Measurements from ENCODE around the gene DHX29. TPM values are rescaled to one million over a fixed set of nuclear protein-coding genes. Genes with fewer than 3 reads are reported as not detected.
A peak's percentile ranks its signal among the peaks of the same experiment; 100 is the strongest.

The DHX29 gene
- total and polyA plus RNA-seq, 8 donors: 4.2 to 13.7 (median 11.2) TPM

DNA sequence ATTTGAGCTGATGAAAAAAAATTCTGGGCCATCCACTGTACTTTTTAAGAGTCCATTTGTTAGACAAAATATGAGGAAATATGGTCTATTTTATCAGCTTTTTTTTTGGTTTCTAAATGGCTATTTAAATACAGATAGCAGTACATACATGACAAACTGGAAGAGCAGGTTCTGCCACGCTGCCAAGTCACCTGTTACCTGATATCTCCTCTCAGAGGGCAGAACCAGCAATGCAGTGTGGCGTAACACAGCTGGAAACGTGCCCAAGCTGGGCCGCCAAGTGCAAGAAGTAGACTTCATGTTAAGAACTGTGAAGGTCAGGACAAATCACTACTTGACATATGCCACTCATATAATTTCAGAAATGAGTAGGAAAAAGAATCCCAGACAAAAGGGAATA, 88.5 kb downstream of the DHX29 start:
- intact Hi-C loops (cut with DNase I): no loop called here
- Histone ChIP-seq H3K27me3 (no peaks in the 10 kb centered on the region), H3K4me1 (peaks cover 12 to 17% (median 16%) of the 10 kb centered on the region in 3 donors), H3K27ac (peak overlapping the region in 2 of 4 donors; percentile 62 to 72), H3K4me3 (no peak overlapping the region), H3K36me3 (no peaks in the 10 kb centered on the region), H3K9me3 (no peaks in the 10 kb centered on the region)
- peak; percentile 89 to 94 (median 92) for DNase-seq
- peak; percentile 95 to 99 (median 96) for ATAC-seq
- FAIRE-seq: no peak
- TF ChIP-seq, protein P1, sequence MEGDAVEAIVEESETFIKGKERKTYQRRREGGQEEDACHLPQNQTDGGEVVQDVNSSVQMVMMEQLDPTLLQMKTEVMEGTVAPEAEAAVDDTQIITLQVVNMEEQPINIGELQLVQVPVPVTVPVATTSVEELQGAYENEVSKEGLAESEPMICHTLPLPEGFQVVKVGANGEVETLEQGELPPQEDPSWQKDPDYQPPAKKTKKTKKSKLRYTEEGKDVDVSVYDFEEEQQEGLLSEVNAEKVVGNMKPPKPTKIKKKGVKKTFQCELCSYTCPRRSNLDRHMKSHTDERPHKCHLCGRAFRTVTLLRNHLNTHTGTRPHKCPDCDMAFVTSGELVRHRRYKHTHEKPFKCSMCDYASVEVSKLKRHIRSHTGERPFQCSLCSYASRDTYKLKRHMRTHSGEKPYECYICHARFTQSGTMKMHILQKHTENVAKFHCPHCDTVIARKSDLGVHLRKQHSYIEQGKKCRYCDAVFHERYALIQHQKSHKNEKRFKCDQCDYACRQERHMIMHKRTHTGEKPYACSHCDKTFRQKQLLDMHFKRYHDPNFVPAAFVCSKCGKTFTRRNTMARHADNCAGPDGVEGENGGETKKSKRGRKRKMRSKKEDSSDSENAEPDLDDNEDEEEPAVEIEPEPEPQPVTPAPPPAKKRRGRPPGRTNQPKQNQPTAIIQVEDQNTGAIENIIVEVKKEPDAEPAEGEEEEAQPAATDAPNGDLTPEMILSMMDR (IDR thresholded peaks at IDR 0.05): no peak
- WGBS, 2 donors: 10 to 15% methylated on average over 4 of the region's 4 CpGs

DNA sequence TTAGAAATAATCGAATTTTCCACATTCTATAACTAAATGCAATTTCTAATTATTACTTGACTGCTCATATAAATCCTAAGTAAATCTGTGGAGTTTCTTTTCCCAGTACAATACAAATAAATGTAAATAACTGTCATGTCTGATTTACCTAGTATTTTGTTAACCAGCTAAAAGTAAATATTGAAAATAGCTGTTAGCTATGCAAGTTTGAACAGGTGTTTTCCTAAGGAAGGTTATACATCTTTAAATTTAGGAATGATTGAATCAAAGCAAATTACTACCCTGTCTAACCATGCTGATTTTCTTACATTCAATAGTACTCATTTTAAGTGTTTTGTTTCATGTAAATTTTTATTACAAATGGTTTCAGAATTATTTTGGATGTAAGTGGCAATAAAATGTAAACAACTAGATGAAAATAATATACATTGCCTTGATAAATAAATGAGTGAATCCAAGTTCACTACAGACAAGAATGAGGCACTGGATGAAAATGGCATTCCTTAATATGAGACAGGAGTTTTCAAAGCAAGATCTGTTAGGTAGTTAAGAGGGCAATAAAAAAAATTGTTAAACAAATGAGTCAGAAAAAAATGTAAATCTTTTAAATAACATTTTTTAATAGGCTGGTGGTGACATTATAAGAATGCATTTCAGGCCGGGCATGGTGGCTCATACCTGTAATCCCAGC, 96.2 kb downstream of the DHX29 start:
- DNase-seq (no peak), FAIRE-seq (no peak), ATAC-seq (peak in 1 of 4 donors; percentile 20)
- WGBS, 2 donors: 65 to 78% methylated on average over 2 of the region's 2 CpGs
- no peak overlapping the region for H3K4me3 ChIP-seq
- no peaks in the 10 kb centered on the region for H3K36me3 ChIP-seq
- H3K9me3 ChIP-seq: no peaks in the 10 kb centered on the region
- intact Hi-C loops (cut with DNase I): no loop called here
- no peaks in the 10 kb centered on the region for H3K4me1 ChIP-seq
- no peaks in the 10 kb centered on the region for H3K27me3 ChIP-seq
- TF ChIP-seq, protein P1 (IDR thresholded peaks at IDR 0.05): no peak
- H3K27ac ChIP-seq: no peak overlapping the region

Other genes with a start within 250 kb of the DHX29 start
- gene GZMA, start 205.0 kb downstream of the DHX29 start, total RNA-seq: 1 to 10 TPM in 1 of 6 donors, under 1 TPM in 4, not detected in 1; 0.16 to 1.5 (median 0.84) TPM
- gene GZMA, start 205.0 kb downstream of the DHX29 start, polyA plus RNA-seq: under 1 TPM; 0.42 to 0.91 TPM
- 10 to 100 TPM in 1 of 6 donors, 1 to 10 TPM in 5; 2.8 to 13.4 (median 6.9) TPM for gene GPX8, start 147.5 kb downstream of the DHX29 start, total RNA-seq
- 1 to 10 TPM; 2.5 to 2.7 TPM for gene GPX8, start 147.5 kb downstream of the DHX29 start, polyA plus RNA-seq
- gene CDC20B, start 134.5 kb downstream of the DHX29 start, total RNA-seq: not detected
- gene CDC20B, start 134.5 kb downstream of the DHX29 start, polyA plus RNA-seq: not detected
- gene MCIDAS, start 80.4 kb downstream of the DHX29 start, total RNA-seq: 1 to 10 TPM in 1 of 6 donors, under 1 TPM in 5; 0.31 to 1.2 (median 0.57) TPM
- gene MCIDAS, start 80.4 kb downstream of the DHX29 start, polyA plus RNA-seq: under 1 TPM; 0.16 to 0.76 TPM
- 10 to 100 TPM in 1 of 6 donors, 1 to 10 TPM in 5; 5.1 to 13.3 (median 7.6) TPM for gene CCNO, start 74.1 kb downstream of the DHX29 start, total RNA-seq
- 10 to 100 TPM; 16.2 to 17.8 TPM for gene CCNO, start 74.1 kb downstream of the DHX29 start, polyA plus RNA-seq
- 10 to 100 TPM; 24.7 to 36.0 (median 33.9) TPM for gene MTREX, start 295 bp upstream of the DHX29 start, total RNA-seq
- gene MTREX, start 295 bp upstream of the DHX29 start, polyA plus RNA-seq: 10 to 100 TPM; 13.1 to 15.3 TPM
- 10 to 100 TPM; 11.5 to 28.0 (median 17.1) TPM for gene PLPP1, start 227.3 kb upstream of the DHX29 start, total RNA-seq
- 10 to 100 TPM; 23.8 to 34.9 TPM for gene PLPP1, start 227.3 kb upstream of the DHX29 start, polyA plus RNA-seq

Data from pancreas (tissue), 10 donors.